Stimulated activated CD8-positive, alpha-beta memory T cell treated with anti-CD3 and anti-CD28 coated beads, Interleukin-12 subunit alpha, Interleukin-12 subunit beta, amount 100 ng/mL, for 24 hours (primary cell): Measurements from ENCODE around the gene TAOK1.
"Not testable (repeated sequence)": the region's sequence is repeated elsewhere in the genome, so short reads cannot be mapped to it uniquely, and the experiment has no call there.

ENCODE experiments used
- DNase-seq: peaks from one replicate; pipeline ENCODE4 v3.0.0-alpha.2; 2020; ENCODE audit errors: extremely low read depth

TAOK1 gene

GRCh38 chr17:29546830-29547229 is 156.7 kb downstream of the TAOK1 start:
- no peak for DNase-seq

DNA sequence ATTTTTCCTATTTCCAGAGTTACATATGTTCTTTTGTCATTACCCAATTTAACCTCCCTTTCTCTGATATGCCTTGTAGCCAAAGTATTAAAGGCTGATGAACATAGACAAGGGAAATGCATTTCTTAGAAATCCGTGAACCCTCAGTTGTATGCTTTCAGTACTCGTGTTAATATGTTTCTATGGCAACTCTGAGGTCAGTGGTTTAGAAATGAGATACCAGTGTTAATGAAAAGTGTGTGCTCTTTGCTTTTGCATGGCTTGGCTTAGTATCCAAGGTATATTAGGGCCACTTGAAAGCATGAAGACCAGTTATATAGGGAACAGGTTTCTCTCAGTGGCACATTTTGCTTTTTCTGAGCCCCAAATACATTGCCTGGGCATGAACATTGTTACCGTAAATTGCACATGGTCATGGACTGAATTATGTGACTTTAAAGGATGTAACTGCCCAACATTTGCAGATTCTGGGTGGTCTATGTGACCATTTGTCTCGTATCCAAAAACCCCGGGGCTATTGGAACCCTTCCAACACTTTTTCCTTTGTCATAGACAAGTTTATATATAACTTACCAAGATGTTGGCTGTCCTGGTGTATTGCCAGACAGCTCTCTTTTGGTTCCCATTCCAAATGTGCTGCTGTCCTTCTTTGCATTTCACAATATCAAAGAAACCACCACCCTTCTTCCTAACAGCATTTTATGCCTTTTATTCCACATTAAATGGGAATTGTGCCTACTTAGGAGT is 159.2 kb downstream of the TAOK1 start:
- DNase-seq, result no peak

DNA sequence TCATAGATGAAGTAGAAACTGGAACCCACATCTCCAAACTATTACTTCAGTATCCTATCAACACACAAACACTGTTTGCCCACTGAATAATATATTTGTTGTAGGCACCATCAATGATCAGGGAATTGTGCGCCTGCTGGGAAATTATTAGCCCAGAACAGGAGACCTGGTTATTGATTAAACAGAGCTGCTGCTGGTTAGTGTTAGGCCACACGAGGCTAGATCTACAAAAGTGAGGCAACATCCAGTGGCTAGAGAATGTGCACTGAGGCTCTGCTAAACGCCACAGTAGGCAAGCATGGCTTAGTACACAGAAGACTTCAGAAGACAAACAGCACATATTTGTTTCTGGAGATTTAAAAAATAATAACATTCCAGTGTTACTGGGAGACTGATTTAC is 165.7 kb downstream of the TAOK1 start:
- no peak for DNase-seq

GRCh38 chr17:29557085-29557738 is 167.0 kb downstream of the TAOK1 start:
- DNase-seq, result no peak

GRCh38 chr17:29557739-29558116 is 167.6 kb downstream of the TAOK1 start:
- no peak for DNase-seq

DNA sequence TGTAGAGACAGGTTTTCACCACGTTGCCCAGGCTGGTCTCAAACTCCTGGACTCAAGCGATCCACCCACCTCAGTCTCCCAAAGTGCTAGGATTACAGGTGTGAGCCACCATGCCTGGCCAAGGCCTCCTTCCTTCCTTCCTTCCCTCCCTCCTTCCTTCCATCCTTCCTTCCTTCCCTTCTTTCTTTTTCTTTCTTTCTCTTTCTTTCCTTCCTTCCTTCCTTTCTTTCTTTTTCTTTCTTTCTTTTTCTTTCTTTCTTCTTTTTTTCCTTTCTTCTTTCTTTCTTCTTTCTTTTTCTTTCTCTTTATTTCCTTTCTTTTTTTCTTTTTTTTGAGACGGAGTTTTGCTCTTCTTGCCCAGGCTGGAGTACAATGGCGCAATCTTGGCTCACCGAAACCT is 168.0 kb downstream of the TAOK1 start:
- DNase-seq, result not testable (repeated sequence)

DNA sequence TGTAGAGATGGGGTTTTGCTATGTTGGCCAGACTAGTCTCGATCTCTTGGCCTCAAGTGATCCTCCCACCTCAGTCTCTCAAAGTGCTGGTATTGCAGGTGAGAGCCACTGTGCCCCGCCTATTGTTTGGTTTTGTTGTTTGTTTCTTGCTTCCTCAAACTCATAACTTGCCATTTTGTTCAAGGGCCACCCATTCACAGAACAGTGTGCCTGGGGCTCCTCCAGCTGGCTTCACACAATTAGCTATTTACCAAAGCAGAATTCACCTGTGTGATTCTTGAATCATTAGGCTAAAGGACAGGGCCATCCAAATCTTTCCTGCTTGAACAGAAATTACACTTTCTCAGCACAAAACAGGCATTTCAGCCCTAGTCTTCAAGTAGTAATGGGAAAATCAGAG is 169.5 kb downstream of the TAOK1 start:
- no peak for DNase-seq

DNA sequence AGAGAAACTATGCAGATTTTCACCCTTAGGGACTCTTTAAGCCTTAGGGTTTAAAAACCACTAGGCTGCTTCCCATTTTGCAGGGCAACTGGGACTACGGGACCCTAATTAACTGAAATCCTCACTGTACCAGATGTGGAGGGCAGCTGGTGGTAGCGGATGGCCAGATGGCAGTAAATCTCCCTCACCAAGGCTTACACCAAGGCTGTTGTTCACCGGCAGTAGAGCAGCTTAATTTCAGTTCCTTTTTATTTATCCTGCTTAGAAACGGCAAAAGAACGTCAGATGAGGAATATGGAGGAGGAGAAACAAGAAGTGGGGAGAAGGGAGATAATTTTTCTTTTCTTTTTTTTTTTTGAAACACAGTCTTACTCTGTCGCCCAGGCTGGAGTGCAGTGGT is 170.2 kb downstream of the TAOK1 start:
- no peak for DNase-seq

DNA sequence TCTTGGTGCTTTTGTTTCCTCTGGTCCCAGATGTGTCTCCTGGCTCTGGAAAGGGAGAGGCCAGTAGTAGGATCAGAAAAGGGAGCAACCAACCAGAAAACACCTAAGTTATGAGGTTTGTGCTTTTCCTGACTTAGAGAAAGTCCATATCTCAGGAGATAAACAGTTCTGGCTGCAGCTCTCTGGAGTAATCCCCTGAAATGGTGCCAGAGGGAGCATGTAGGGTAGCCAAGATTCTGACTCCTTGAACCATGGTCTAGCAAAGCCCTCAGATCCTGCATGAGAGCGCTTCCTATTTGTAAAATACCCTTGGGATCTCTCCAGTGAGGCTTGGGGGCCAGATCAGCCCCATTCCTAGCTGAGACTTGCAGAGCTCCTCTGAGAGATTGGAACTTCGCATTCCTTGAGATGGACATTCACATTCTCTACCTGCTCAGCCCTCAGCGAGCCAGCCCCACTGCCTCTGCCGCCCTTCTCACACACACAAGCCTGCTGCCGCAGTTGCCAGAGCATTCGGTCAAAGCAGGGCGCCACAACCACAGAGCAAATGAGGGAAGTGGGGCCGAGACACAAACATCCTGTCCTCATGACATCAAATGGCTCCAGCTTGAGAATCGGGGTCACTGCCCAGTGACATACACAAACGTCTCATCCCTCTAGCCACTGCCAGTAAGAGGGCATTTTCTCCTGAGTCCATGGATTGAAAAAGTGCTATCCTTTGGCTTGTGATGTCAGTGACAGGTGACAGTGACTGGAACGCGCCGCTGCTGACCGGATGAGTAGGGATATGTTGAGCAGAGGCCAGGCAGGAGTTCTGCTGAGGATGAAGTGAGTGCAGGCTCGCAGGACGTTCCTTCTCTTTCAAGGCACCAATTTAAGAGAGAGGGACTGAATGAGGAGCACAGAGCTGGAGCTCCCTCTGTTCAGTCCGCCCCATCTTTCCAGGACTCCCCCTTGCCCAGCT is 171.7 kb downstream of the TAOK1 start:
- DNase-seq, result no peak

DNA sequence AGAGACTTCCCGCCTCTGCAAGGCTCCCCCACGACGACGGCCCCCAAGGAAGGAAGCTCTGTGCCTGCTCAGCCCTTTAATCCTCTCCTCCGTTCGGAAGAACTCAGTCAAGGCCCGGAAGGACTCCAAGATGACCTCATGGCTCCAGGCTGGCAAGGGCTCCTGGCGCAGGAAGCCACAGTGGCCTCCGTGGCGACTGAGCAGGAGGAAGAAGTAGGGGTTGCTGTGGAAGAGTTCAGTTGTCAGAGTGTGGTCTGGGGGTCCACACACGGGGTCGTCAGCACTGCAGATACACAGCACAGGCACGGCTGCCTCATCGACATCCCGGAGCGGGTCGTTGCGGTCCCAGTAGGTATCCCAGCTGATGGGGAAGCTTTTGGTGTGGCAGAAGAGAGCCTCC is 172.5 kb downstream of the TAOK1 start:
- no peak for DNase-seq

DNA sequence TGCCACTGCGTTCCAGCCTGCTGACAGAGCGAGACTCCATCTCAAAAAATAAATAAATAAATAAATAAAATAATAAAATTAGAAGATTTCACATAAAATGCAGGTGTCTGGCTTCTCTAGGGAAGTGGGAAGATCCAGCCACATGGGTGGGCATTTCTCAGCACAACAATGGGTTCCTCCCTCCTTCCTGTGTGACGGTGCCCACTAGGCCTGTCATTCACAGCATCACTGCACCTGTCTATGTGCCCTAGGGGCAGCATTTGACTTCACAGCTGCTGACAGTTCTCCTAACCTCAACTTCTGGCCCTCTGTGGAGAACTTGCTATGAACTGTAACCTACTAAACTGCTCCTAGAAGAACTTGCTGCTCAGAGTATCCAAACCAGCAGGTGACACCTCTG is 173.7 kb downstream of the TAOK1 start:
- no peak for DNase-seq

DNA sequence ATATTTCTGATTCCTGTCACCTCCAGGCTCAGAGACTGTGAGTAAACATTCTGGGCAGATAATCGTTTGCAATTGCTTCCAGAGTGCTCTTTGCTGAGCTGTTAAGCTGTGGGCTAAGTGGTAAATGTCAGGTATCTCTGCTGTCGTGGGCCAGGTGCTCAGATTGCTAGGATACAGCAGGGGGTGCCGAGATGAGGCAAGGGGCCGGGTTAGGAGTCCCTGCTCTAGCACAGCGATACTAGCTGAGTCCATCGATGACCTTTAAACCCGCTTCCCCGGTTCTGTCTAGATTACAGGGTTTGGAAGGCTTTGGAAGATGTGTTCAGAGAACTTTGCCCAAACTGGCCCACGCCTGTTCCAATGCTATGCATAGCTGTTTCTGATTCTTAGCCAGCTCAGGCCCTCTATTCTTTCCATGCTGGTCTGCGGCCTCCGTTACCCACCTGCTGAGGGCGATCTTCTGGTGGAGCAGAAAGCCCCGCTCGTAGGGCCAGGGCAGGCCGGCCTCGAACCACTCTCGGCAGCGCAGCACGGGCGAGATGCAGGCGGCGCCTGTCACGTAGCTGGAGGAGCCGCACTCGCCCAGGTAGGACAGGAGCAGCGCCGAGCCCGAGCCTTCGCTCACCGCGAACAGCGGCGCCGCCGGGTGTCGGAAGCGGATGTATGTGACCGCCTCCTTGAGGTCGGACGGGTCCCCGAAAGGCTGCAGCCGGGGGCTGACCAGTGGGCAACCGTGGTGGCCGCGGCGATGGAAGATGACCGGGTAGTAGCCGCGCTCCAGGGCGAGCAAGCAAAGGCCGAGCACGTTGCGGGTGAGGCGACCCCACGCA is 175.7 kb downstream of the TAOK1 start:
- no peak for DNase-seq

DNA sequence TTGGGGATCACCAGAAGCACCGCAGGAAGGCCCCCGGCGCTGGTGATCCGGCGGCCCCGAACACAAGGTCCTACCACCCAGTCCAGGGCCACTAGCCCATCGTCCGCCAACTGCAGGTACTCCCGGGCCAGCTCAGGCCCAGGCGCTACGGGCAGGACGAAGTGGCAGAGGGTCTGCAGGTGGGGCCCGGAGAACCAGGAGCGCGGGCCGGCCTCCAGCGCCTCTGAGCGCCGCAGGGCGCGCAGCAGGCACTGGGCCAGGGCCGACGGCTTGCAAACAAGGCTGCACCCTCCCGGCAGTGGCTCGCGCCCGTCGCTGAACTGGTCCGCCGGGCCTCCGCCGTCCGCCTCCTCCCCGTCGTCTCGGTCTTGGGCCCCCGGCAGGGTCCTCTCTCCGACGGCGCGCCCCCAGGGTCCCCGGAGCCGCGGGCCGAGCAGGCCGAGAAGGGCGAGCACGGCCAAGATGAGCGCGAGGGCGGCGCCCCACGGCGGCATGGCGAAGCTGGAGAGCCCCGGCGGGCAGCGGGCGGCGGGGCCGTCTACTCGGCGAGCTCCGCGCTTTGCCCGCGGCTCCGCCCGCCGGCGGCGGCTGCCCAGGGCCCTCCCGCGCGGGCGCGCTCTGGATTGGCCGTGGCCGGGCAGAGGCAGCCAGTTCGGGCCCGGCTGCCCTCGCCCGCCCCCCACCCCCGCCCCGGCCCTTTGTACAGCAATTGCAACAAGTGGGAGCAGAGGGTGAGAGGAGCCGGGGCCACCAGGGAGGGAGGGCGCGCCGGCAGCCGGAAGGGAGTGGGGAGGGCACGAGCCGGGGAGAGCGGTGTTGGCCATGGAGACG is 176.5 kb downstream of the TAOK1 start, which contains the start of gene ABHD15:
Gene ABHD15 (minus strand): TSS at position 565 of the 831 bp plus-strand sequence. CDS start 71 bp downstream, at position 494.
- no peak for DNase-seq

- DNase-seq, result no peak
These were observed 177.1 kb downstream of the TAOK1 start for GRCh38 chr17:29567304-29567553.

GRCh38 chr17:29567554-29568330 is 177.6 kb downstream of the TAOK1 start:
- DNase-seq, result no peak

DNA sequence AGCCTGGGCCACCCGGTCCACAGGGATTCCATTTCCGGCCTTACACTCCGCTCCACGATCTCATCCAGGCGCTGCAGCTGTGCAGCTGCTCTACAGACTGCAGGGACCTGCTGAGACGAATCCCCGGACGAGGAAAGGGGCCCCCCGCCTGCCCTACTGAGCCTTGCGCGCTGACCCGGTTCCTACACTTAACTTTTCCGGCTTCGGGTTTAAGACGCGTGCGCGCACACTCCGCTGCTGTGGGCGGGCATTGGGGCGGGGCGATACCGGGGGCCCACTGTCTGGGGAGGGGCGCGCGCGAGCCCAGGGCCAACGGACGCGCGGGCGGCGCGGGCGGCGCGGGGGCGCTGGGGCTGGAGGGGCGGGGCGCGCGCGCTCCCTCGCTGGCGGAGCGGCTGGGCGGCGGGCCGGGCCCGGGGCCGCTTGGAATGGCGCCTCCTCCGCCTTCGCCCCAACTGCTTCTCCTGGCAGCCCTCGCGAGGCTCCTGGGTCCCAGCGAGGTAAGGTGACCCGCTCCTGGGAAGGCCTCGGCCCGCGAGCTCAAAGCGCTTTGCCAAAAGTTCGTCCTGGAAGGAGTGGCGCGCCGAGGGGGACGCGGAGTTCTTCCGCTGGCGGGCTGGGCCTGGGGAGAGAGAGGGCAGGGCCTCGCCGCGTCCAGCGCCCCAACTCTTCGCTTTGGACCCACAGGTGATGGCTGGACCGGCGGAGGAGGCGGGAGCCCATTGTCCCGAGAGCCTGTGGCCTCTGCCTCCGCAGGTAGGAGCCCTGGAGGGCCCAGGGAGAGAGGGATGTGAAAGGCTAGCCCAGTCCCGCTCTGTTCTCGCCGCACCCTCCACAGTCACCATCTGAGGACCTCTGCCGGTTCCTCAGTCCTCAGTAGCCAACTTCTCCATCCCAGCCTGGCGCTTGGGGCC is 178.4 kb downstream of the TAOK1 start, which contains the start of gene TP53I13:
Gene TP53I13 (plus strand): TSS at position 371 of the 914 bp plus-strand sequence. CDS start 58 bp downstream, at position 429.
- DNase-seq, result peak; percentile 71

- DNase-seq, result no peak
These were observed 179.2 kb downstream of the TAOK1 start for GRCh38 chr17:29569245-29569950.

DNA sequence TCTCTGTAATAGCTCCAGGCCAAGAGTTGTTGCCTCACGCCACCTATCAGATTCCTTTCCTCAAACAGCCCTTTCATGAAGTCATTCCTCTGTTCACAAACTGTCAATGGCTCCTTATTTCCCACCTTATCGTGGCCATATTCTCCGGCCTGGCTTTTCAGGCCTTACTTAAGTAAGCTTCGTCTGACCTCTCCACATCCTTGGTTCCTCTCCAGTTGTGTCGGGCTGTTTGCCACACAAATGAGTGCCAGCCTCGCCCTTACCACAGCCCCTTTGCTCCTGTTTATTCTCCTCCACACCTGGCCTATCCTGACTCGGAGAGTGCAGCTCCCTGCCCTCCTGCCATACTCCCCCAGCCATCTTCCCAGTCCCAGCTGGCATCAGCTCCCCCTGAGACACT is 180.4 kb downstream of the TAOK1 start:
- DNase-seq, result no peak
